ENCODE measurements around the gene CDH4. TPM values are rescaled to one million over a fixed set of nuclear protein-coding genes. Genes with fewer than 3 reads are reported as not detected.

The CDH4 gene
- total and polyA plus RNA-seq, 2 of the 13 experiments (the other 11 are each of a cell fraction or from before 2014, with no cell fraction given): not detected

GRCh38 chr20:61682114-61682995 lies 430.3 kb downstream of the CDH4 start:
- no peak for ATAC-seq
- BruUV-seq (replicated peaks): no TSS peak
- in situ Hi-C loops (cut with HindIII; ENCODE audit: extremely low pct_ligation_motif_present, low pct_unique_long_range_greater_than_20kb) (no loop called here), intact Hi-C loops (cut with micrococcal nuclease; ENCODE audit: unreplicated experiment) (no loop called here)
- WGBS (ENCODE audit: low lambda C conversion rate): 5% methylated on average over 5 of the region's 5 CpGs
- Histone ChIP-seq H3K79me2 (ENCODE audit: insufficient read depth, low read length) (no peaks in the 10 kb centered on the region), H3K36me3 (replicated peaks in 1 of 2; ENCODE audit: control insufficient read depth in 1 of 2, insufficient read depth in 2 of 2, low read length in 2 of 2) (no peaks in the 10 kb centered on the region), H3K27ac (ENCODE audit: extremely low read length, insufficient read depth, low read length) (no peak overlapping the region), H3K4me2 (ENCODE audit: low read depth, low read length) (no peak overlapping the region), H3K9ac (ENCODE audit: insufficient read depth, low read depth, low read length) (no peak overlapping the region), H3K4me3 (replicated peaks in 1 of 3; ENCODE audit: insufficient read depth in 1 of 3, low read depth in 2 of 3, low read length in 3 of 3) (no peak overlapping the region), H3K27me3 (ENCODE audit: control insufficient read depth in 1 of 2, insufficient read depth in 2 of 2, low read length in 2 of 2) (peaks cover 20 to 83% of the 10 kb centered on the region in 2 experiments; a peak in 4 of 5 replicates), H4K20me1 (ENCODE audit: insufficient read depth, low read length) (no peaks in the 10 kb centered on the region; the same call in 1 of the 2 replicates), H3K9me3 (ENCODE audit: low read length) (no peaks in the 10 kb centered on the region), H2AFZ (ENCODE audit: low read length) (no peak overlapping the region), H3K4me1 (ENCODE audit: insufficient read depth, low read length) (no peaks in the 10 kb centered on the region)
- ChIA-PET POLR2A (no interaction called here), CTCF (ENCODE audit: low intra/inter-chr PET ratio, low total read pairs) (no interaction called here)
- DNase-seq (ENCODE audit: low spot score): no peak
- FAIRE-seq: no peak
- TF ChIP-seq XBP1 (CRISPR knock-in tag; IDR thresholded peaks at IDR 0.05): no peak
- TF ChIP-seq ZFP91 (CRISPR knock-in tag; IDR thresholded peaks at IDR 0.05; ENCODE audit: borderline replicate concordance): no peak
- no peak for TF ChIP-seq ZNF17 (CRISPR knock-in tag; IDR thresholded peaks at IDR 0.05)
- no peak for TF ChIP-seq REST (IDR thresholded peaks at IDR 0.05; ENCODE audit: borderline replicate concordance in 1 of 2, low read depth in 1 of 2, low read length in 2 of 2)
- TF ChIP-seq HDAC6 (IDR thresholded peaks at IDR 0.05; ENCODE audit: low read depth, low read length): no peak
- no peak for TF ChIP-seq SKIL (CRISPR knock-in tag; IDR thresholded peaks at IDR 0.05; ENCODE audit: borderline replicate concordance)
- TF ChIP-seq IRF9 (CRISPR knock-in tag; IDR thresholded peaks at IDR 0.05; ENCODE audit: borderline replicate concordance): no peak
- TF ChIP-seq NR1H2 (CRISPR knock-in tag; IDR thresholded peaks at IDR 0.05; ENCODE audit: borderline replicate concordance, low read depth): no peak

All from HepG2 (cell line).